Measurements from ENCODE around the gene CAPN11.

CAPN11 gene

DNA sequence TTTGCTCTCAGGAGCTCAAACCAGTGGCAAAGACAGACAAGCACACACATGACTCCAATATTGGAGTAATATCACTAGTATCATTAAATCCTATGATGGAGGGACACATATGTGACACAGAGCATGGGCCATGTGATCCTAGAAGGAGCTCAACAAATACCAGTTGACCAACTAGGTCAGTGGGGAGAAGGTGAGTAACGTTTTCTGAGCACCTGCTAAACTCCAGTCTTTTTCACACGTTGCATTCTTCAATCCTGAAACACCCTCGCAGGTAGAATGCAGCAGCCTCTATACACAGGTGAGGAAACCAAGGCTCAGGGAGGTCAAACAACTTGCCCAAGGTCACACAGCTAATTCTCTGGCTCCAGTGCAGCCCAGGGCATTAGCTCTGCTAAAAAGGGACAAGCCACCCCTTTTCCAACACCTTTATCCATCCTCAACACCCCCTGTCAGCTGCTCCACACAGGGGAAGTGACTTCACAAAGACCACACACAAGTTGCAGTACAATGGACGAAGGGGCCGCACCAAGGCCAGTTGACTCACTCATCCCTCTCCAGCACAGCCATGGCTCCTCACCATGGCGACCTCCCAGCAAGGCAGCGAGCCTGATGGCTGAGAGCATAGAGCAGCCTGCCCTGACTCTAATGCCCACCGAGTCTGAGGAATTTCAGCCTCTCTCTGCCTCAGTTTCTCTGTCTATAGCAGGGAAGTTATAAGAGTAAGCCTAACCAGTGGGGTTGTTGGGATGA, 4.4 kb downstream of the CAPN11 start:
- TF ChIP-seq, protein P1, sequence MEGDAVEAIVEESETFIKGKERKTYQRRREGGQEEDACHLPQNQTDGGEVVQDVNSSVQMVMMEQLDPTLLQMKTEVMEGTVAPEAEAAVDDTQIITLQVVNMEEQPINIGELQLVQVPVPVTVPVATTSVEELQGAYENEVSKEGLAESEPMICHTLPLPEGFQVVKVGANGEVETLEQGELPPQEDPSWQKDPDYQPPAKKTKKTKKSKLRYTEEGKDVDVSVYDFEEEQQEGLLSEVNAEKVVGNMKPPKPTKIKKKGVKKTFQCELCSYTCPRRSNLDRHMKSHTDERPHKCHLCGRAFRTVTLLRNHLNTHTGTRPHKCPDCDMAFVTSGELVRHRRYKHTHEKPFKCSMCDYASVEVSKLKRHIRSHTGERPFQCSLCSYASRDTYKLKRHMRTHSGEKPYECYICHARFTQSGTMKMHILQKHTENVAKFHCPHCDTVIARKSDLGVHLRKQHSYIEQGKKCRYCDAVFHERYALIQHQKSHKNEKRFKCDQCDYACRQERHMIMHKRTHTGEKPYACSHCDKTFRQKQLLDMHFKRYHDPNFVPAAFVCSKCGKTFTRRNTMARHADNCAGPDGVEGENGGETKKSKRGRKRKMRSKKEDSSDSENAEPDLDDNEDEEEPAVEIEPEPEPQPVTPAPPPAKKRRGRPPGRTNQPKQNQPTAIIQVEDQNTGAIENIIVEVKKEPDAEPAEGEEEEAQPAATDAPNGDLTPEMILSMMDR (IDR thresholded peaks at IDR 0.05) = no peak

DNA sequence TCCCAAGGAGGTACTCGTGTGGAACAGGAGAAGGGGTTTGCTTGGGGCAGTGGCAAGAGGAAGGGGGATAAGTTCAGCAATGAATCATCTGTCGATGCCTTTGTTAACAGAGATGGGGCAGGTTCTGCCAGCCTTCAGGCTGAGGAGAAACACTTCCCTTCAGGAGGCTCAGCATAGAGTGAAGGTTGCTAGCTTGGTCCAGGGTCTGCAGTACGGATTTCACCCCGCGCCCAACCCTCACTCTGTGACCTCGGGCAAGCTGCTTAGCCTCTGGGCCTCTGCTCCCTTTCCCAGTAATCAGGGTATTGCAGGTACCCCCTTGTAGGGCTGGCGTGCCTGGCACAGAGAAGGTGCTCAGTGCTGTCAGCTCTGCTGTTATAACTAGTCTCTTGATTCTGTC, 7.5 kb downstream of the CAPN11 start:
- TF ChIP-seq, protein P1 (IDR thresholded peaks at IDR 0.05) = no peak

DNA sequence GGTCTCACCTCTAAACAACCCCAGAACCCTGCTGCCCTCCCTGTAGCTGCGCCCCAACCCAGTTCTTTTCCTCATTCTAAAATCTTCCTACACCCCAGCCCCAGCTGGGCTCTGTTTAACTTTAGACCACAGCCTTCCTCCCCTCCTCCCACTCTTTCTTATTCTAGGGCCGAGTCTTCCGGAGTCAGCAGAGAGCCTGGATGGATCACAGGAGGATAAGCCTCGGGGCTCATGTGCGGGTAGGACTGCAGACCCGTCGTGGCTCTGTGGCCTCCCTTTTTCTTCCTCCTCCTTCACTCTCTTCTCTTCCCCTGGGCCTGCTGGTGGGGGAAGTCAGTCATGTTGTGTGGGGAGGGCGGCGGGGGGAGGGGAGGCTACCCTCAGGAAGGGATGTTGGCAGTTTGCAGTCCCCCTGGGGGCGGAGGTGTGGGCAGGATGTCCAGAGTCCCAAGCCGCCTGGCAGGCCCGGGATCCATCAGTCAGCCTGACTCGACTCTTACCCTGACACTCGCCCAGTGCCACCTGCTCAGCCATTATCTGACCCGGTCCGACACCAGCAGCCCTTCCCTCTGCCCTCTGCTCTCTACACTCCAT, 8.1 kb downstream of the CAPN11 start:
- TF ChIP-seq, protein P1 (IDR thresholded peaks at IDR 0.05) = no peak

DNA sequence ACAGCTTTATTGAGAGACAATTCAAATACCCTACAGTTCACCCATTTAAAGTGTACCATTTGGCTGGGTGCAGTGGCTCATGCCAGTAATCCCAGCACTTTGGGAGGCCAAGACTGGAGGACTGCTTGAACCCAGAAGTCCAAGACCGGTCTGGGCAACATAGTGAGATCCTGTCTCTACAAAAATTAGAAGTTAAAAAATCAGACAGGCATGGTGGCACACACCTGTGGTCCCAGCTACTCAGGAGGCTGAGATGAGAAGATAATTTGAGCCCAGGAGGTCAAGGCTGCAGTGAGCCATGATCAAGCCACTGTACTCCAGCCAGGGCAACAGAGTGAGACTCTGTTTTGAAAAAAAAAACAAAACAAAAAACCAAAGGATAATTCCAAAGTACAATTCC, 8.9 kb downstream of the CAPN11 start:
- TF ChIP-seq, protein P1 (IDR thresholded peaks at IDR 0.05) = no peak

DNA sequence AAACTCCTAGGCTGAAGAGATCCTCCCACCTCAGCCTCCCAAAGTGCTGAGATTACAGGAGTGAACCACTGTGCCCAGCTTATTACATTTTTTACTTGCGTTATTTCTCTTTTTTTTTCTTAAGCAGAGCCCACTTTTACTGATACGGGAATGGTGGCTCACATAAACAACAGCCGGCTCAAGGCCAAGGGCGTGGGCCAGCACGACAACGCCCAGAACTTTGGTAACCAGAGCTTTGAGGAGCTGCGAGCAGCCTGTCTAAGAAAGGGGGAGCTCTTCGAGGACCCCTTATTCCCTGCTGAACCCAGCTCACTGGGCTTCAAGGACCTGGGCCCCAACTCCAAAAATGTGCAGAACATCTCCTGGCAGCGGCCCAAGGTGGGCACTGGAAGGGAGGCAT, 10.5 kb downstream of the CAPN11 start:
- TF ChIP-seq, protein P1 (IDR thresholded peaks at IDR 0.05) = no peak

DNA sequence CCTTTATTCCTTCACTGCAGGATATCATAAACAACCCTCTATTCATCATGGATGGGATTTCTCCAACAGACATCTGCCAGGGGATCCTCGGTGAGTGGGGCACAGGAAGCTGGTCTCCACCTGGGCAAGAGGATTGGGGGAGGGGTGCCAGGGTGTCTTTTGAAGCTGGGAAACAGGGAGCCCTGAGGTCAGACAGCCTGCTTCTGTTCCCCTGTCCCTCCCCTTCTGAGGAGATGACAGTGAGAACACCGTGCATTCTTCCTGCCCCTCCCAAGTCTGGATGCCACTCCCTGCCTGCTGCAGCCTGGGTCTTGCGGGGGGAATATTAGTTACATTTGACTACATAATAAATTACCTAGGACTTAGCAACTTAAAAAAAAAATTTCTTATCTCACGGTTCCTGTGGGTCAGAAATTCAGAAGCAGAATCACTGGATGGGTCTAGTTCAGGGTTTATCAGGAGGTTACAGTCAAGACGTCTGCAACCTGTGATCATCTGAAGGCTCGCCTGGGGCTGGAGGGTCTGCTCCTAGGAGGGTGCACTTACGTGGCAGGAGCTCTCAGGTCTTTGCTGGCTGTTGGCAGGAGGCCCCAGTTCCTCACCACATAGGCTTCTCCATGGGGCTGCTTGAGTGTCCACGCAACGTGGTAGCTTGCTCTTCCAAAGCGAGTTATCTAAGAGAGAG, 11.4 kb downstream of the CAPN11 start:
- TF ChIP-seq, protein P1 (IDR thresholded peaks at IDR 0.05) = no peak

DNA sequence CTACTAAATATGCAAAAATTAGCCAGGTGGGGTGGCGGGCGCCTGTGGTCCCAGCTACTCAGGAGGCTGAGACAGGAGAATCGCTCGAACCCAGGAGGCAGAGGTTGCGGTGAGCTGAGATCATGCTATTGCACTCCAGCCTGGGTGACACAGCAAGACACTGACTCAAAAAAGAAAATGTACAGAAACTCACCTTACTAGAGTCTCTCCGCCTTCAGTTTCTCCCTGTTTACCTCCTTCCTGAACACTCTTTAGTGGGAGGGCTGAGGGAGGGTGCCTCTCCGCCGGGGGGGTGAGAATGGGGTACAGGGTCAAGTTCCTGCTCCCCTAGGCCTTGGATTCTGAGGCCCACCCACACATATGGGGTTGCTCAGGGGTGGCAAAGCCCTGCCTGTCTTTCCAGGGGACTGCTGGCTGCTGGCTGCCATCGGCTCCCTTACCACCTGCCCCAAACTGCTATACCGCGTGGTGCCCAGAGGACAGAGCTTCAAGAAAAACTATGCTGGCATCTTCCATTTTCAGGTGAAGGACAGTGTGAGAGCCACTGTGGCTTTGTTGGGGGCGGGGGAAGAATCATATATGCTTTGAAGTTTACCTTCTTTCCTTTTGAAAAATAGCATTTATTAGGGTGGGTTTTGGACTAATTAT, 13.4 kb downstream of the CAPN11 start:
- TF ChIP-seq, protein P1 (IDR thresholded peaks at IDR 0.05) = no peak
